ENCODE results near the gene SOD1. TPM values are rescaled to one million over a fixed set of nuclear protein-coding genes. Genes with fewer than 3 reads are reported as not detected.
A peak's percentile ranks its signal among the peaks of the same experiment; 100 is the strongest.

The SOD1 gene
- total RNA-seq, 1 donor from 2014 or later, result 236 TPM

- DNase-seq, result no peak
These were observed 26.9 kb downstream of the SOD1 start for GRCh38 chr21:31686272-31686915.

- no peak for DNase-seq
These were observed 27.6 kb downstream of the SOD1 start for GRCh38 chr21:31687108-31687507.

DNA sequence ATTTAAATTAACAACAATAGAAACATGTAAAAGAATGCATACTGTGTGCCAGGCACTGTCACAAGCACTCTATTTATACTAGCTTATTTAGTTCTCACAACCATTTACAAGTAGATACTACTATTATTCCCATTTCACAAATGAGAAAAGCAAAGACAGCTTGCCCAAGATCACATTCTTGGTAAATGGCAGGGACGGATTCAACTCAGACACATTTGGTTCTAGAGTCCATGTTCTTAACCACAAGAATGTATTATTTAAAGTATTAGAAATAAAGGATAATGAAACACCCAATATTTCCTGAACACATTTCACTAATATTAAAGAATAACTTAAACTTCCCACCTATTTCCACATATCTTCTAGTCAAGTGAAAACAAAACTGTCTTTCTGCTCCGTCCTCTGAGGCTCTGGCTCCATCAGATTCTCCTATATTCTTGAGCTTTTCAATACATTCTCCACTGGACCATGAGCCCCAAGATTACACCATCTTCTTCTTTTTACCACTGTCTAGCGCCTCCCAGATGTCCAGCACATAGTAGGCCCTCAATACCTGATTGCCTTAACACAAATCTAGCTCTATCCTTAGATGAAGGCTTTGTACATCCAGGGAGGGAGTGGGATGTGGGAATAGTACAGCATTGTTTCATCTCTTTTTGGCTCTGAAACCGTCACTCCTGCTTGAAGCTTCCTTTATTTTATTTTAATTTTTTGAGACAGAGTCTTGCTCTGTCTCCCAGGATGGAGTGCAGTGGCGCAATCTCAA is 29.3 kb downstream of the SOD1 start:
- no peak for DNase-seq

GRCh38 chr21:31693222-31693621 is 33.7 kb downstream of the SOD1 start:
- DNase-seq, result no peak

GRCh38 chr21:31696424-31696823 is 36.9 kb downstream of the SOD1 start:
- DNase-seq, result no peak

- no peak for DNase-seq
These were observed 39.0 kb downstream of the SOD1 start for GRCh38 chr21:31698461-31698860.

DNA sequence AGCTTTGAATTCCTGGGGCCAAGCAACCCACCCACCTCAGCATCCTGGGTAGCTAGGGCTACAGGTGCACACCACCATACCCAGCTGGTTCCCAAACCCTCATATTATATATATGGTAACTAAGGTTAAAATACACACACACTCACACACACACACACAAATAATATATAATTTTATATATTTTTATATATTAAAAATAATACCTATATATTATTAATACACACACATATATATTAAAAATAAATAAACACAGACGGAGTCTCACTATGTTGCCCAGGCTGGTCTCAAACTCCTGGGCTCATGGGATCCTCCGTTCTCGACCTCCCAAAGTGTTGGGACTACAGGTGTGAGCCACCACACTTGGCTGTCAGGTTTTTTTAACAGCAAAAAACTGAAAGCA is 40.5 kb downstream of the SOD1 start:
- DNase-seq, result no peak

GRCh38 chr21:31706562-31706961 is 47.1 kb downstream of the SOD1 start:
- DNase-seq, result no peak

GRCh38 chr21:31707499-31707898 is 48.0 kb downstream of the SOD1 start:
- no peak for DNase-seq

DNA sequence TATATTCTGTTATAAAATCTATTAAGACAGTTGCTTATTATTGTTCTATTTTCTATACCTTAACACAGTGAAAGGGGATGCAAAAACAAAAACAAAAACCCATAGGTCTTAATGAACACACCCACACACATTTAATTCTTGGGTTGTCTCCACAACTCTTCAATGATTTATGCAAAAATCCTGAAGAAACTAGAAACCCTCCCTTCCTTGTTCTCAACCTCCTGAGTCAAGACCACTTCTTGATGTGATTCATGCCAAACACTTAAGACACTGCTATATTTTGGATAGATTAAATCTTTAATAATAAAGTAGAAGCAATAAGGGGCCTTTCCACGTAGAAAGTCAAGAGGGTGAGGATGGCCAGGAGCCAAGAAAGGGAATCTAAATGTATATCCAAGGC is 49.0 kb downstream of the SOD1 start:
- DNase-seq, result no peak

DNA sequence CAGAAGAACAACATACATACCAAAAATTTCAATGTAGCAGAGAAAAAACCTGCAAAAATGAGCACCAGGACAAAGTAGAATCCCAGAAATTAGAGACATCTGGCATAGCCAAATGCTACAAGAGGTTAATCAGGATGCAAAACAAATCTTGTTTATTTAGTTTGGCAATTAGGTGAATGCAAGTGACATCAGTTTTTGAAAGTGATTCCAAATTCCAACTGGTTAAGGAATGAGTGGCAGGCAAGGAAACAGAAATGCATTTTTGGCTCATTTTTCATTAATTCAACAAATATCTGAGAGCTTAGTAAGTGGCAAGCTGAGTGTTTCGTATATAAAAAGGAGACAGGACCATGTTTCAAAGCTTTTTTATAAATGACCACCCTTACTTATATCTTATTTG is 51.1 kb downstream of the SOD1 start:
- DNase-seq, result peak; percentile 23

- DNase-seq, result no peak
These were observed 51.8 kb downstream of the SOD1 start for GRCh38 chr21:31711326-31711725.

- no peak for DNase-seq
These were observed 52.3 kb downstream of the SOD1 start for GRCh38 chr21:31711745-31712285.

DNA sequence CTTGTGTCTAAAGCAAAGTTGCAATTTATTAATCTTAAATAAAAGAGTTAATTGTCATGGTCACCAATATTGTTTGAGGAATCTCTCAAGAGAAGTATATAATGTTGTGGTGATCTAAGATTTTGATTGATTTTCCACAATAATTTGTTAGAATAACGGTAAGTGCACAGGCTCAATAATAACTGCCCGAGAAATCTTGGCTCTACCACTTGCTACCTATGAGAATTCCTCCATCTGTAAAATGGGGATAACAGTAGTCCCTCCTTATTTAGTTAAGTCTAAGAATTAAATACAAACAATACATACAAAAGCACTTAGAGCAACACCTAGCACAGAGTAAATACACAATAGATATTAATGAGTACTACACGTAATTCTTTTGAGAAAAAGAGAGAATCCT is 53.6 kb downstream of the SOD1 start:
- no peak for DNase-seq

- DNase-seq, result no peak
These were observed 54.7 kb downstream of the SOD1 start for GRCh38 chr21:31713973-31714740.

DNA sequence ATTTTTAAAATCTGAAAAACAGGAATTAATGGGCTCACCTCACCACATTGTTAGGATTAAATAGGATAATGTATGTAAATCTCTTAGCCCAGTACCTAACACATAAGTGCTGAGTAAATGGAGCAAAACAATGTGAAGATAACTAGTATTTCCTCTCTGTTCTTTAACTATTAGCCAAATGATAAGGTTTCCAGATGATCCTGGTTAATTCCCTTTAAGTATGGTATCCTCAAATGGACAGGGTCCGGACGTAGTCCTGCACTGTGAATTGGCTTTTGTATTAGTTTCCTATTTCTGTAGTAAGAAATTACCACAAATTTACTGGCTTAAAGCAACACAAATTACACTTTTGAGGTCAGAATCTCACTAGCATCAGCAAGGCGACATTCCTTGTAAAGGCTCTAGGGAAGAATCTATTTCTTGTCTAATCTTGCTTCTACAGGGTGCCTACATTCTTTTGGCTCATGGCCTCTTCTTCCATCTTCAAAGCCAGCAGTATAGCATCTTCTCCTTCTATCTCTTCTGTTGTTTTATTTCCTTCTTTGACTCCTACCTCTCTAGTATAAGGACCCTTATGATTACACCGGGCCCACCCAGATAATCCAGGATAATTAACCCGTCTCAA is 55.4 kb downstream of the SOD1 start:
- no peak for DNase-seq

- no peak for DNase-seq
These were observed 56.6 kb downstream of the SOD1 start for GRCh38 chr21:31716106-31716505.

Other genes with a start within 250 kb of the SOD1 start
- 5.3 and 6.3 TPM in 2 replicates for gene SCAF4, start 72.4 kb downstream of the SOD1 start, total RNA-seq
- under 0.01 and 0.05 TPM in 2 replicates for gene HUNK, start 213.3 kb downstream of the SOD1 start, total RNA-seq